Astrocyte (in vitro differentiated cells and primary cell): ENCODE data around the gene DDC. TPM values are rescaled to one million over a fixed set of nuclear protein-coding genes. Genes with fewer than 3 reads are reported as not detected.

Source experiments
- DNase-seq: peaks from one replicate; pipeline ENCODE4 v3.0.0-alpha.2; 2010; ENCODE audit warnings: low read depth
- FAIRE-seq: peaks from 2 replicates; lab custom pipeline; 2011; peaks lifted over from hg19 to GRCh38; lab: Jason Lieb, UNC
- H2AFZ ChIP-seq: 2 replicates; pipeline ENCODE4 v1.6.0; 2012; ENCODE audit warnings: low read depth, low read length, inconsistent platforms
- H3K27ac ChIP-seq: 2 replicates; pipeline ENCODE4 v1.5.1; 2011; ENCODE audit warnings: low read depth, low read length, inconsistent platforms
- H3K27me3 ChIP-seq: 2 replicates; pipeline ENCODE4 v1.6.0; 2011; ENCODE audit warnings: low read length, inconsistent platforms; ENCODE audit not compliant: insufficient read depth
- H3K36me3 ChIP-seq: 2 replicates; pipeline ENCODE4 v1.5.1; 2011; ENCODE audit warnings: low read length, inconsistent platforms; ENCODE audit not compliant: insufficient read depth
- H3K4me1 ChIP-seq: 2 replicates; pipeline ENCODE4 v1.5.1; 2011; ENCODE audit warnings: low read length, inconsistent platforms; ENCODE audit not compliant: insufficient read depth
- H3K4me2 ChIP-seq: 2 replicates; pipeline ENCODE4 v1.6.0; 2012; ENCODE audit warnings: low read length, inconsistent platforms
- H3K4me3 ChIP-seq: 2 replicates; pipeline ENCODE4 v1.5.1; 2011; ENCODE audit warnings: low read depth, mild to moderate bottlenecking, low read length, inconsistent platforms; ENCODE audit not compliant: insufficient read depth
- H3K79me2 ChIP-seq: 2 replicates; pipeline ENCODE4 v1.6.0; 2012; ENCODE audit warnings: mild to moderate bottlenecking, low read length, inconsistent platforms; ENCODE audit not compliant: insufficient read depth
- H3K9ac ChIP-seq: 2 replicates; pipeline ENCODE4 v1.6.0; 2012; ENCODE audit warnings: mild to moderate bottlenecking, low read length, inconsistent platforms
- H3K9me3 ChIP-seq: 2 replicates; pipeline ENCODE4 v1.5.1; 2012; ENCODE audit warnings: low read depth, mild to moderate bottlenecking, low read length, inconsistent platforms; ENCODE audit not compliant: insufficient read depth
- H4K20me1 ChIP-seq: 2 replicates; pipeline ENCODE4 v1.6.0; 2012; ENCODE audit warnings: low read length, inconsistent platforms; ENCODE audit not compliant: insufficient read depth
- H3K27ac Mint-ChIP-seq: one replicate; pipeline ENCODE4 v1.8.0; 2021; ENCODE audit warnings: mild to moderate bottlenecking, mixed read lengths; ENCODE audit not compliant: unreplicated experiment
- H3K27me3 Mint-ChIP-seq: one replicate; pipeline ENCODE4 v1.8.0; 2021; ENCODE audit warnings: low read depth, mixed read lengths; ENCODE audit not compliant: unreplicated experiment
- H3K36me3 Mint-ChIP-seq: one replicate; pipeline ENCODE4 v1.8.0; 2021; ENCODE audit warnings: low read depth, mixed read lengths; ENCODE audit not compliant: unreplicated experiment
- H3K4me1 Mint-ChIP-seq: one replicate; pipeline ENCODE4 v1.8.0; 2021; ENCODE audit warnings: low read depth, mixed read lengths; ENCODE audit not compliant: unreplicated experiment
- H3K4me3 Mint-ChIP-seq: one replicate; pipeline ENCODE4 v1.8.0; 2021; ENCODE audit warnings: mild to moderate bottlenecking, moderate library complexity, mixed read lengths; ENCODE audit not compliant: unreplicated experiment
- H3K9me3 Mint-ChIP-seq: one replicate; pipeline ENCODE4 v1.8.0; 2021; ENCODE audit warnings: mild to moderate bottlenecking, mixed read lengths; ENCODE audit not compliant: unreplicated experiment
- CTCF ChIP-seq: IDR thresholded peaks from 2 replicates; pipeline ENCODE4 v1.5.1; 2011; ENCODE audit warnings: low read depth, mild to moderate bottlenecking, inconsistent platforms, low read length, moderate library complexity; ENCODE audit not compliant: insufficient read depth
- EZH2 ChIP-seq: IDR thresholded peaks from 2 replicates; pipeline ENCODE4 v1.6.1; 2012; ENCODE audit warnings: mild to moderate bottlenecking, low read length, inconsistent platforms; ENCODE audit not compliant: insufficient read depth
- total RNA-seq: library from RNA; stranded (reverse); gene quantifications from 2 replicates; pipeline ENCODE4 v1.2.1, GENCODE V29; 2021

Gene DDC
- total RNA-seq, 1 donor from 2014 or later, result not detected

GRCh38 chr7:50428911-50429310, 136.3 kb downstream of the DDC start:
- no peaks in the 10 kb centered on the region for H3K27me3 ChIP-seq
- H3K27ac ChIP-seq, result no peak overlapping the region
- H3K79me2 ChIP-seq, result no peaks in the 10 kb centered on the region
- no peak overlapping the region for H3K4me3 ChIP-seq
- Mint-ChIP-seq H3K27ac (no peak overlapping the region), H3K27me3 (peaks cover 7% of the 10 kb centered on the region), H3K9me3 (peaks cover 4% of the 10 kb centered on the region), H3K4me1 (no peaks in the 10 kb centered on the region), H3K4me3 (no peak overlapping the region), H3K36me3 (no peaks in the 10 kb centered on the region)
- no peak for FAIRE-seq
- no peaks in the 10 kb centered on the region for H3K36me3 ChIP-seq
- no peak overlapping the region for H2AFZ ChIP-seq
- no peak overlapping the region for H3K9ac ChIP-seq
- no peaks in the 10 kb centered on the region for H3K4me1 ChIP-seq
- H3K9me3 ChIP-seq, result no peaks in the 10 kb centered on the region
- no peak for TF ChIP-seq EZH2
- TF ChIP-seq CTCF, result no peak
- H3K4me2 ChIP-seq, result no peak overlapping the region
- no peak for DNase-seq
- no peaks in the 10 kb centered on the region for H4K20me1 ChIP-seq

- H3K27ac Mint-ChIP-seq, result no peak overlapping the region
- H3K79me2 ChIP-seq, result no peaks in the 10 kb centered on the region
- no peak for FAIRE-seq
Observed at GRCh38 chr7:50427518-50427917, 137.7 kb downstream of the DDC start.

More at GRCh38 chr7:50427518-50427917, 137.7 kb downstream of the DDC start:
- no peak overlapping the region for H3K27ac ChIP-seq
- no peaks in the 10 kb centered on the region for H3K27me3 ChIP-seq
- no peak overlapping the region for H3K4me2 ChIP-seq
- no peak overlapping the region for H3K4me3 ChIP-seq
- H3K9me3 Mint-ChIP-seq, result peaks cover 4% of the 10 kb centered on the region
- no peaks in the 10 kb centered on the region for H3K36me3 Mint-ChIP-seq
- H3K9me3 ChIP-seq, result no peaks in the 10 kb centered on the region
- TF ChIP-seq CTCF (no peak), EZH2 (no peak)
- no peaks in the 10 kb centered on the region for H3K4me1 Mint-ChIP-seq
- DNase-seq, result no peak
- H3K4me3 Mint-ChIP-seq, result no peak overlapping the region
- no peak overlapping the region for H3K9ac ChIP-seq
- H4K20me1 ChIP-seq, result no peaks in the 10 kb centered on the region
- H3K27me3 Mint-ChIP-seq, result peaks cover 8% of the 10 kb centered on the region
- H3K36me3 ChIP-seq, result no peaks in the 10 kb centered on the region
- H3K4me1 ChIP-seq, result no peaks in the 10 kb centered on the region
- no peak overlapping the region for H2AFZ ChIP-seq
